CD8-positive, alpha-beta memory T cell (primary cell): ENCODE results near the gene DZIP1L. TPM values are rescaled to one million over a fixed set of nuclear protein-coding genes. Genes with fewer than 3 reads are reported as not detected.
A peak's percentile ranks its signal among the peaks of the same experiment; 100 is the strongest.

Experiments
- CTCF ChIA-PET: fragments of 350-600 bp; sonication (Branson Sonifier 250); formaldehyde crosslinking; loops from one replicate; lab custom pipeline; 2021; ENCODE audit warnings: antibody characterized with exemption; lab: Charles Lee
- POLR2A ChIA-PET: fragments of 350-600 bp; sonication (Branson Sonifier 250); formaldehyde crosslinking; loops from one replicate; lab custom pipeline; 2021; ENCODE audit warnings: antibody characterized with exemption; lab: Charles Lee
- DNase-seq, 5 donors: peaks; one replicate each; pipeline versions ENCODE4 v3.0.0 to v3.0.0-alpha.2; 2020 to 2022; ENCODE audit warnings: mixed read lengths in 1 of 5
- H3K27ac ChIP-seq: one replicate; pipeline ENCODE4 v1.7.0; 2013; ENCODE audit warnings: low read depth, mild to moderate bottlenecking, low read length, moderate library complexity
- H3K27me3 ChIP-seq: 2 replicates; pipeline ENCODE4 v1.7.0; 2013; ENCODE audit warnings: low read length, mild to moderate bottlenecking; ENCODE audit not compliant: insufficient read depth, poor library complexity, severe bottlenecking
- H3K36me3 ChIP-seq: 2 replicates; pipeline ENCODE4 v1.7.0; 2013; ENCODE audit warnings: mild to moderate bottlenecking, low read length, moderate library complexity; ENCODE audit not compliant: insufficient read depth
- H3K4me1 ChIP-seq: 2 replicates; pipeline ENCODE4 v1.7.0; 2013; ENCODE audit warnings: mild to moderate bottlenecking, low read length, moderate library complexity; ENCODE audit not compliant: insufficient read depth
- H3K4me3 ChIP-seq: 2 replicates; pipeline ENCODE4 v1.7.0; 2013; ENCODE audit warnings: mild to moderate bottlenecking, low read length
- H3K9me3 ChIP-seq: 2 replicates; pipeline ENCODE4 v1.7.0; 2013; ENCODE audit warnings: mild to moderate bottlenecking, low read length
- H3K27ac Mint-ChIP-seq, 8 donors: one replicate each; pipeline ENCODE4 v1.8.0; 2020 to 2021; ENCODE audit warnings: mixed read lengths in 8 of 8, mild to moderate bottlenecking in 6 of 8, inconsistent platforms in 3 of 8, moderate library complexity in 3 of 8
- H3K27me3 Mint-ChIP-seq, 2 donors: one replicate each; pipeline ENCODE4 v1.8.0; 2020 to 2021; ENCODE audit warnings: mixed read lengths in 2 of 2, mild to moderate bottlenecking in 1 of 2, moderate library complexity in 1 of 2
- H3K36me3 Mint-ChIP-seq, 3 donors: one replicate each; pipeline ENCODE4 v1.8.0; 2020 to 2021; ENCODE audit warnings: mixed read lengths in 3 of 3, inconsistent platforms in 1 of 3, mild to moderate bottlenecking in 1 of 3
- H3K4me1 Mint-ChIP-seq, 3 donors: one replicate each; pipeline ENCODE4 v1.8.0; 2020 to 2021; ENCODE audit warnings: mixed read lengths in 3 of 3, inconsistent platforms in 1 of 3, mild to moderate bottlenecking in 1 of 3
- H3K4me3 Mint-ChIP-seq, 7 donors: one replicate each; pipeline ENCODE4 v1.8.0; 2020 to 2021; ENCODE audit warnings: mixed read lengths in 7 of 7, mild to moderate bottlenecking in 6 of 7, moderate library complexity in 4 of 7, inconsistent platforms in 2 of 7
- H3K9me3 Mint-ChIP-seq, 5 donors: one replicate each; pipeline ENCODE4 v1.8.0; 2020 to 2022; ENCODE audit warnings: mixed read lengths in 5 of 5, mild to moderate bottlenecking in 3 of 5, moderate library complexity in 2 of 5, inconsistent platforms in 1 of 5
- polyA plus RNA-seq: library from polyadenylated mRNA; unstranded; fragments of 300-500 nt; fragmentation: Illumina TruSeq; gene quantifications from one replicate; pipeline ENCODE4 v1.2.3, GENCODE V29; 2021
- total RNA-seq, 2 experiments: library from RNA; stranded (reverse); gene quantifications; one replicate each; pipeline ENCODE4 v1.2.3, GENCODE V29; 2021

The DZIP1L gene
- total and polyA plus RNA-seq, 3 experiments from 2014 or later: 0.20 TPM; not detected in 2

GRCh38 chr3:138082992-138083386, 32.4 kb downstream of the DZIP1L start:
- Histone ChIP-seq H3K27ac (no peak overlapping the region), H3K27me3 (no peaks in the 10 kb centered on the region), H3K4me3 (no peak overlapping the region), H3K4me1 (no peaks in the 10 kb centered on the region), H3K9me3 (no peaks in the 10 kb centered on the region), H3K36me3 (no peaks in the 10 kb centered on the region)
- Mint-ChIP-seq H3K4me1 (peaks cover 14 to 25% (median 24%) of the 10 kb centered on the region in 3 donors), H3K27ac (peak overlapping the region in 4 of 8 donors; percentile 2 to 71 (median 52)), H3K4me3 (peak overlapping the region in 4 of 7 donors; percentile 25 to 57 (median 50)), H3K36me3 (no peaks in the 10 kb centered on the region), H3K27me3 (peaks cover 6 to 12% of the 10 kb centered on the region in 2 donors), H3K9me3 (no peaks in the 10 kb centered on the region)
- ChIA-PET CTCF (interaction anchor here (0.9 to 1.4 kb wide), 3 partner anchors 10 to 19 kb away, joined by 3 read pairs; no protein-coding TSS in a partner anchor), POLR2A (no interaction called here)
- no peak for DNase-seq

- POLR2A ChIA-PET: interaction anchor here (0.6 kb wide), 1 partner anchor 17 kb away, joined by 3 read pairs; no protein-coding TSS in a partner anchor
- no peaks in the 10 kb centered on the region for H3K4me1 ChIP-seq
- peak in 1 of 5 donors; percentile 14 for DNase-seq
- no peaks in the 10 kb centered on the region for H3K36me3 ChIP-seq
- H3K9me3 ChIP-seq: no peaks in the 10 kb centered on the region
- H3K27ac ChIP-seq: no peak overlapping the region
- H3K4me3 ChIP-seq: no peak overlapping the region
- Mint-ChIP-seq H3K4me3 (peak overlapping the region in 6 of 7 donors; percentile 21 to 57 (median 43)), H3K36me3 (no peaks in the 10 kb centered on the region), H3K9me3 (no peaks in the 10 kb centered on the region), H3K27ac (peak overlapping the region in 4 of 8 donors; percentile 2 to 74 (median 43)), H3K4me1 (peaks cover 14 to 25% (median 24%) of the 10 kb centered on the region in 3 donors), H3K27me3 (peaks cover 6 to 9% of the 10 kb centered on the region in 2 donors)
- CTCF ChIA-PET: interaction anchor here (0.7 to 0.9 kb wide), 2 partner anchors 16 to 36 kb away, joined by 3 read pairs; no protein-coding TSS in a partner anchor
- H3K27me3 ChIP-seq: no peaks in the 10 kb centered on the region
Measured at GRCh38 chr3:138082085-138082991, 33.1 kb downstream of the DZIP1L start.

GRCh38 chr3:138081371-138082084, 33.9 kb downstream of the DZIP1L start:
- no peaks in the 10 kb centered on the region for H3K36me3 Mint-ChIP-seq
- Histone ChIP-seq H3K27me3 (no peaks in the 10 kb centered on the region), H3K27ac (no peak overlapping the region), H3K36me3 (no peaks in the 10 kb centered on the region), H3K4me3 (no peak overlapping the region), H3K9me3 (no peaks in the 10 kb centered on the region), H3K4me1 (no peaks in the 10 kb centered on the region)
- CTCF ChIA-PET: interaction anchor here (0.7 to 1.7 kb wide), 2 partner anchors 12 to 37 kb away, joined by 3 to 4 read pairs; no protein-coding TSS in a partner anchor
- H3K27ac Mint-ChIP-seq: peak overlapping the region in 2 of 8 donors; percentile 23 to 53
- H3K4me3 Mint-ChIP-seq: peak overlapping the region in 4 of 7 donors; percentile 34 to 57 (median 46)
- H3K4me1 Mint-ChIP-seq: peaks cover 14 to 25% (median 24%) of the 10 kb centered on the region in 3 donors
- POLR2A ChIA-PET: interaction anchor here (0.6 kb wide), 1 partner anchor 18 kb away, joined by 3 read pairs; no protein-coding TSS in a partner anchor
- H3K27me3 Mint-ChIP-seq: peaks cover 3 to 6% of the 10 kb centered on the region in 2 donors
- DNase-seq: no peak
- H3K9me3 Mint-ChIP-seq: no peaks in the 10 kb centered on the region

- no peaks in the 10 kb centered on the region for H3K36me3 Mint-ChIP-seq
- no peak overlapping the region for H3K4me3 ChIP-seq
- no peaks in the 10 kb centered on the region for H3K9me3 ChIP-seq
- no peak overlapping the region for H3K4me3 Mint-ChIP-seq
- ChIA-PET CTCF (interaction anchor here (1.7 kb wide), 1 partner anchor 10 kb away, joined by 4 read pairs; no protein-coding TSS in a partner anchor), POLR2A (no interaction called here)
- no peak for DNase-seq
- peaks cover 14 to 25% (median 24%) of the 10 kb centered on the region in 3 donors for H3K4me1 Mint-ChIP-seq
- H3K27me3 ChIP-seq: no peaks in the 10 kb centered on the region
- H3K4me1 ChIP-seq: no peaks in the 10 kb centered on the region
- H3K27me3 Mint-ChIP-seq: peaks cover 5 to 11% of the 10 kb centered on the region in 2 donors
- no peaks in the 10 kb centered on the region for H3K9me3 Mint-ChIP-seq
- H3K27ac Mint-ChIP-seq: no peak overlapping the region
- no peaks in the 10 kb centered on the region for H3K36me3 ChIP-seq
- H3K27ac ChIP-seq: no peak overlapping the region
Measured at GRCh38 chr3:138079901-138080300, 35.5 kb downstream of the DZIP1L start.

GRCh38 chr3:138078901-138079344, 36.5 kb downstream of the DZIP1L start:
- ChIA-PET POLR2A (no interaction called here), CTCF (interaction anchor here (0.9 kb wide), 1 partner anchor 12 kb away, joined by 3 read pairs; no protein-coding TSS in a partner anchor)
- no peaks in the 10 kb centered on the region for H3K9me3 ChIP-seq
- H3K27me3 ChIP-seq: no peaks in the 10 kb centered on the region
- H3K27ac ChIP-seq: no peak overlapping the region
- H3K36me3 Mint-ChIP-seq: no peaks in the 10 kb centered on the region
- no peaks in the 10 kb centered on the region for H3K36me3 ChIP-seq
- peaks cover 14 to 25% (median 24%) of the 10 kb centered on the region in 3 donors for H3K4me1 Mint-ChIP-seq
- no peak overlapping the region for H3K27ac Mint-ChIP-seq
- no peak for DNase-seq
- no peaks in the 10 kb centered on the region for H3K4me1 ChIP-seq
- H3K9me3 Mint-ChIP-seq: no peaks in the 10 kb centered on the region
- H3K4me3 Mint-ChIP-seq: no peak overlapping the region
- H3K27me3 Mint-ChIP-seq: peaks cover 4 to 11% of the 10 kb centered on the region in 2 donors
- H3K4me3 ChIP-seq: no peak overlapping the region

GRCh38 chr3:138078096-138078495, 37.3 kb downstream of the DZIP1L start:
- ChIA-PET POLR2A (no interaction called here), CTCF (interaction anchor here (0.9 kb wide), 1 partner anchor 11 kb away, joined by 3 read pairs; no protein-coding TSS in a partner anchor)
- no peak overlapping the region for H3K4me3 Mint-ChIP-seq
- peaks cover 12 to 19% (median 17%) of the 10 kb centered on the region in 3 donors for H3K4me1 Mint-ChIP-seq
- no peaks in the 10 kb centered on the region for H3K9me3 Mint-ChIP-seq
- peak overlapping the region in 1 of 8 donors; percentile 6 for H3K27ac Mint-ChIP-seq
- H3K9me3 ChIP-seq: no peaks in the 10 kb centered on the region
- H3K4me1 ChIP-seq: no peaks in the 10 kb centered on the region
- no peaks in the 10 kb centered on the region for H3K36me3 Mint-ChIP-seq
- no peaks in the 10 kb centered on the region for H3K27me3 ChIP-seq
- no peak for DNase-seq
- H3K27ac ChIP-seq: no peak overlapping the region
- H3K36me3 ChIP-seq: no peaks in the 10 kb centered on the region
- H3K4me3 ChIP-seq: no peak overlapping the region
- peaks cover 2 to 15% of the 10 kb centered on the region in 2 donors for H3K27me3 Mint-ChIP-seq

GRCh38 chr3:138072796-138073195, 42.6 kb downstream of the DZIP1L start:
- H3K9me3 Mint-ChIP-seq: no peaks in the 10 kb centered on the region
- POLR2A ChIA-PET: no interaction called here
- CTCF ChIA-PET: interaction anchor here (1.5 to 1.9 kb wide), 3 partner anchors 11 to 45 kb away, joined by 3 to 6 read pairs (median 3); no protein-coding TSS in a partner anchor

More at GRCh38 chr3:138072796-138073195, 42.6 kb downstream of the DZIP1L start:
- H3K4me1 ChIP-seq: no peaks in the 10 kb centered on the region
- H3K27ac ChIP-seq: no peak overlapping the region
- H3K4me3 ChIP-seq: no peak overlapping the region
- H3K36me3 ChIP-seq: no peaks in the 10 kb centered on the region
- H3K27me3 Mint-ChIP-seq: peaks cover 5 to 36% of the 10 kb centered on the region in 2 donors
- no peak for DNase-seq
- H3K36me3 Mint-ChIP-seq: no peaks in the 10 kb centered on the region
- no peak overlapping the region for H3K4me3 Mint-ChIP-seq
- H3K27me3 ChIP-seq: no peaks in the 10 kb centered on the region
- no peaks in the 10 kb centered on the region for H3K4me1 Mint-ChIP-seq
- H3K9me3 ChIP-seq: no peaks in the 10 kb centered on the region
- no peak overlapping the region for H3K27ac Mint-ChIP-seq
